Heart left ventricle (tissue), 13 donors: ENCODE measurements around the gene UPK3B.
"Not testable (repeated sequence)": the region's sequence is repeated elsewhere in the genome, so short reads cannot be mapped to it uniquely, and the experiment has no call there.

ENCODE experiments used
- CTCF ChIP-seq, 12 donors: fragments of 200-600 bp; sonication (generic) in 4 of 12; IDR thresholded peaks; one replicate each; pipeline versions ENCODE4 v1.5.0 to v1.8.0; 2018 to 2022; ENCODE audit warnings: antibody characterized with exemption in 12 of 12, mild to moderate bottlenecking in 5 of 12
- POLR2A ChIP-seq, 2 donors: fragments of 450-650 bp; IDR thresholded peaks; one replicate each; pipeline ENCODE4 v1.6.1; 2017; ENCODE audit warnings: antibody characterized with exemption in 2 of 2, mild to moderate bottlenecking in 2 of 2, moderate library complexity in 2 of 2
- donor health status: ischemic (EF 13 %, LVEDD 7.1; RV severe dilation, severe dysfunction).
- donor health status: DM: no; HTN: yes; CAD: no.
- donor health status: DM: no; HTN: no; CAD: no.
- donor health status: ischemic (EF 25% LVEDD 6.9; RV normal size, moderate dysfunction).
- donor health status: ischemic (EF 25% LVEDD 5.7; RV mildly dilated, moderate dysfunction).
- donor health status: ischemic (EF 35%, LVEDD 5.7; RV mildly dilated, moderate dysfunction).
- donor health status: nonischemic (EF 11% LVEDD 7.7; RV severe dilation, severe dysfunction).
- donor health status: DM: yes; HTN: yes; CAD: no.
- donor health status: PGD.
- donor health status: ischemic (EF 29% LVEDD 5.4; RV normal size, mild dysfunction).
- donor health status: nonischemic (EF 23%, LVEDD 6.1; RV moderate dilation, normal function).

- TF ChIP-seq CTCF, POLR2A (IDR thresholded peaks at IDR 0.05): not testable (repeated sequence)
Observed at GRCh38 chr7:76467743-76468404, 42.5 kb upstream of the UPK3B start.
